NCI-H345 treated with DMSO at 0.1 percent for 48 hours (cell line): Measurements from ENCODE around the gene BLACAT1.

Experiments used
- DNase-seq: peaks from one replicate; lab custom pipeline; 2025; ENCODE audit not compliant: unreplicated experiment; lab: John Stamatoyannopoulos, UW

BLACAT1 gene

GRCh38 chr1:205455581-205456382 lies at the start of gene BLACAT1:
BLACAT1 (minus strand) TSS chr1:205456045.
- no peak for DNase-seq

DNA sequence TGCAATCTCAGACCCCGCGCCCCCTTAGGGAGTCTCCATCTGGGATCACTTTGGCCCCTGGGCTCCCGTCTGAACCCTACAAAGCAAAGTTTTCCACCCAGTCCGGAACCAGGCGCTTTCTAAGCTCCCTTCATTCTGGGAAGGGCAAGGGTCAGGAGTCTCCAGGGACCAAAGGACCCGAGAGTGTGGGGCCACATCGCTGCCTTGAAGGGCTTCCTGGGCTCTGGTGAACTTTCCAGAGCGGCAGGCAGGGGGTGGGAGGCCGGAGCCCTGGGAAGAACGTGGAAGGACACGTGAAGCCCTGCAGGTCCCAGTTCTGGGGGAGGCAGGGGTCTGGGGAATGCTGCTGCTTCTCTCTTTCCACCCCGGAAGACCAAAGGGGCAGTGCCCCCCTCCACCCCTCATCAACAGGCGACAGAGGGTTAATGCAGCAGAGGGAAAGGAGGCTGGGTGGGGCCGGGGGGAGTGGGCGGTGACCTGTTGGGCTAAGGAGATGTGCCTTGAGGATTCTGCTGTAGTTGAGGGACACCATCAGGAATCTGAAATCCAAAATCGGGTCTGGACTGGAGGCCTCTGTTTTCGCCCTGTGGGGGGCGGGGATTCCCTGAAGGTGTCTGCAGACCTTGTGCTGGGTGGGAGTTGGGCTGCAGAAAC lies 49.4 kb upstream of the BLACAT1 start:
- no peak for DNase-seq

DNA sequence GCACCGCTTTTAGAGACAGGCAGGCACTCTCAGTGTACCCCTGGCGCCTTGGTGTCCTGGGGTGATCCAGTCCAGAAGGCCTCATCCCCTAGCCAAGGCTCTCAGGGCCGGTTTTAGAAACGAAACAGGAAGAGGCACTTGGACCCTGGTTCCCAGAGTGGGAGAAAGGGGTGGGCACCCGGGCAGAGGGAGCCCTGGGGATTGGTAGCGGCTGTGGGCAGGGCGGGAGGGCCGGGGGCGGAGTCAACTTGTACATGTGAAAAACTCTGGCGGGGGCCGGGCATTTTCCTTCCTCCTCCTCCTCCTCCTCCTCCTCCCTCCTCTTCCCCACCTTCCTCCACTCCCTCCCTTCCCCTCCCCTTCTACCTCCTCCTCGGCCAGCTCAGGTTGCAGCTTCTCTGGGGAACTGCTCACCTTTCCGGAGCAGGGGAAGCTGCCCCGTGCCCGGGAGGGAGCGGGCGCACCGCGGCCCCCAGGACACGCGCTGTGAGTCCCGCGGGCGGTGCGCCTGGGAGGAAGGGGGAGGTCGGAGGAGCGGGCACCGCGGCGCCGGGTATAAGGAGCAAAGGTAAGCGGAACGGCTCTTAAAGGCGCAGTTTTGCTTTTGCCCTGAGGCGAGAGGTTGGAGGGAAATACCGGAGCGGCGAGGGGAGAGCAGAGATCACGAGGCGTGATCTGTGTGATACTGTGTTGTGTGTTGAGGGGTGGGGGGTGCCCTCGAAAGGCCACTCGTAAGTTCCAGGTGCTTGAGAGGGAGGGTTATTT lies 48.6 kb upstream of the BLACAT1 start, which contains the start of gene CDK18:
Gene CDK18 (plus strand): TSS at position 359 of the 765 bp plus-strand sequence. CDS start 18,499 bp downstream, outside the sequence.
- peak; percentile 47 for DNase-seq

GRCh38 chr1:205502992-205503391 lies 47.1 kb upstream of the BLACAT1 start:
- DNase-seq: no peak

- no peak for DNase-seq
Observed at GRCh38 chr1:205502111-205502810, 46.4 kb upstream of the BLACAT1 start.

- DNase-seq: no peak
Observed at GRCh38 chr1:205500240-205501233, 44.7 kb upstream of the BLACAT1 start.

DNA sequence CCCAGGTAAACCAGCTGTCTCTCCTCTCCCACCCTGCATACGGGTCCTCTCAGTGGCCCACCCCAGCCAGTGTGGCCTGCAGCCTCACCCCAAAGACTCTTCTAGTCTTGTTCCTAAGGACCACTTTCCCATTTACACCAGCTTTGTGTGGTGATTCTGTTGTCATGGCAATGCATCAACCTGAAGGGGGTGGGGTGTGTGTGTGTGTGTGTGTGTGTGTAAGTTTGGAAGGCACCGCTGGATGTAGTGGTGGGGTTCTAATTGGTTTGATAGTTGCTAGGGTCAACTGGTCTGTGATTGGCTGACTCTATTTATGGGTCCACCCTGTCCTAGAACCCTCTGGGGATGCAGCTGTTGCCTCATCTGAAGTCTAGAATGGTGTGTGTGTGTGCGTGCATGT lies 43.9 kb upstream of the BLACAT1 start:
- DNase-seq: no peak

GRCh38 chr1:205497351-205497750 lies 41.5 kb upstream of the BLACAT1 start:
- DNase-seq: peak; percentile 81

- no peak for DNase-seq
Observed at GRCh38 chr1:205496661-205497060, 40.8 kb upstream of the BLACAT1 start.

- peak; percentile 86 for DNase-seq
Observed at GRCh38 chr1:205495237-205495823, 39.5 kb upstream of the BLACAT1 start.

- DNase-seq: no peak
Observed at GRCh38 chr1:205494115-205494514, 38.3 kb upstream of the BLACAT1 start.

DNA sequence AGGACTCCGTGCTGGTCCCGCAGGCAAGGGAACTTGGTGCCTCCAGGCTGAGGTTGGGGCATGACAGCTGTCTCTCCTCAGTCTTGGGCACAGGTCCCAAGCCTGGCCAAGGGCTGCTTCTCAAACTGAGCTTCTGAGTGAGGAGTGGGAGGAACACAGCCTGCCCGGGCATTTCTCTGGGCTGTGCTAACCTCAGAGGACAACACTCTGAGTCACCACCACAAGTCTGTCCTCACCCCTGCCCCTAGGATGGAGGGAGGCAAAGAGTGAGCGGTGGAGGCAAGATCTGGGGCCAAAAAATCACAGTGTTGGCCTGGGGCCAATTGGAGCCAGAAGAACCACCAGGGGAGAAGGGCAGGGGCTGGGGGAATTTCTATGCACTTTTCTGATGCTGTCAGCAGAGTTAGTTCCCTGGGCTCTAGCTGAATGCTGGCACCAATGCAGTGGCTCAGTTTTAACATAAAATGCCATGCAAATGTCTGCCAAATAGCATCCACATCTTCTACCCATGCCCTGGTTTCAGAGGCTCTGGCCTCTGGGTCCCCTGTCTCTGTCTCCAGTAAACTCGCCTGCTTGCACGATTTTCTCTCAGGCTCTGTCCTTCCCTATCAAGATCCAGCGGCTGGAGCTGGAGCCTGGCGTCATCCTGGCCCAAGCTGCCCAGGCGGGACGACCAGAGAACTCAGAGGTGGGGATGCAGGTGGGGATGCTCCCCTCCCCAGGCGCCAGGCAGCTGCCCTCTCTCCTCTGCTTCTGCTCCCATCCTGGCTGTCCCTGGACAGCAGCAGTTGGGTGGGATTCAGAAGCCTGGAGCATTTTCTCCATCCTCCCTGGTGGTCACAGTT lies 37.6 kb upstream of the BLACAT1 start:
- DNase-seq: no peak

GRCh38 chr1:205492774-205493173 lies 36.9 kb upstream of the BLACAT1 start:
- no peak for DNase-seq

GRCh38 chr1:205492201-205492667 lies 36.4 kb upstream of the BLACAT1 start:
- peak; percentile 72 for DNase-seq

GRCh38 chr1:205491794-205492193 lies 35.9 kb upstream of the BLACAT1 start:
- DNase-seq: no peak

DNA sequence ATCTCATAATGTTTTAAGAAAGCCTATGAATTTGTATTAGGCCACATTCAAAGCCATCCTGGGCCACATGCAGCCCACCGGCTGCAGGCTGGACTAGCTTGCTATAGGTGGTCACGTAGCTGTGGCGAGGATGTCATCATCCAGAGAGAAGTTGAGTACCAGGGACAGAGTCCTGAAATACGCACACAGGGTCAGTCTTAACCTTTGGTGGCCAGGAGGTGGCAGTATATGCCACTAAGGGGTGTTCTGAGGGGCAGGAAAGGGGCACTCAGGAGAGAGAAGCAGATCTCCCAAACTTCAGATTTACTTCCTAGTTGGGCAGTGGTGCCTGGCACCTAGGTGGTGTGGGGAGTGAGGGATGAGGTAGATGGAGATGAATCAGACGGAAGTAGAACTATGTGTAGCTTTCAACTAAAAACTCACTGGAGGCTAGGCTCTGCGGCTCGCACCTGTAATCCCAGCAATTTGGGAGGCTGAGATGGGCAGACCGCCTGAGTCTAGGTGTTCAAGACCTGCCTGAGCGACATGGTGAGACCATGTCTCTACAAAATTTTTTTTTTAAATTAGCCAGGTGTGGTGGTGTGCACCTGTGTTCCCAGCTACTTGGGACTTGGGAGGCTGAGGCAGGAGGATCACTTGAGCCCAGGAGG lies 32.4 kb upstream of the BLACAT1 start:
- DNase-seq: peak; percentile 53

DNA sequence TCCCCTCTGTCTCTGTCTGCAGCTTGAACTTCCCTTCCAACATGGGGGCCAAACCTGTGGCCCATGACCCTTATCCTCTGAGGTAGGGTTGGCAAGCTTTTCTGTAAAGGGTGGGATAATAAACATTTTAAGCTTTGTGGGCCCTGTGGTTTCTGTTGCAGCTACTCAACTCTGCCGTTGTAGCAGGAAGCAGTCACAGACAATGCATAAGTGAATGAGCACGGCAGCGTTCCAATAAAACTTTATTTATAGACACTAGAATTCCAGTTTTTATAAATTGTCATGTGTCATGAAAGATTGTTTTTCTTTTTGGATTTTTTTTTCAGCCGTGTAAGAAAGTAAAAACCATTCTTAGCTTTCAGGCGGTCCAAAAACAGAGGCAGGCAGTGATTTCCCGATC lies 30.4 kb upstream of the BLACAT1 start:
- DNase-seq: no peak
